GM19468 (cell line): Measurements from ENCODE around the gene EPN2.
"Not testable (repeated sequence)": the region's sequence is repeated elsewhere in the genome, so short reads cannot be mapped to it uniquely, and the experiment has no call there.

Experiments
- ATAC-seq: cut with Tn5 transposase; IDR thresholded peaks from one replicate; pipeline ENCODE4 v1.9.1; 2021; ENCODE audit warnings: mild to moderate bottlenecking, moderate library complexity, moderate number of reproducible peaks; ENCODE audit not compliant: unreplicated experiment; ENCODE audit errors: extremely low read depth

EPN2 gene

GRCh38 chr17:19338031-19338990, 101.1 kb downstream of the EPN2 start:
- no peak for ATAC-seq

- ATAC-seq: no peak
These were observed 102.2 kb downstream of the EPN2 start for GRCh38 chr17:19339341-19339815.

GRCh38 chr17:19341211-19341631, 104.1 kb downstream of the EPN2 start:
- ATAC-seq: no peak

- ATAC-seq: no peak
These were observed 104.8 kb downstream of the EPN2 start for GRCh38 chr17:19341641-19342610.

GRCh38 chr17:19342611-19343255, 105.6 kb downstream of the EPN2 start:
- ATAC-seq: no peak

GRCh38 chr17:19343256-19343630, 106.1 kb downstream of the EPN2 start:
- no peak for ATAC-seq

- ATAC-seq: no peak
These were observed 106.5 kb downstream of the EPN2 start for GRCh38 chr17:19343671-19344151.

GRCh38 chr17:19344311-19345066, 107.3 kb downstream of the EPN2 start:
- no peak for ATAC-seq

- no peak for ATAC-seq
These were observed 107.9 kb downstream of the EPN2 start for GRCh38 chr17:19345067-19345460.

- no peak for ATAC-seq
These were observed 108.6 kb downstream of the EPN2 start for GRCh38 chr17:19345486-19346350.

GRCh38 chr17:19346351-19347255, 109.4 kb downstream of the EPN2 start:
- ATAC-seq: no peak

- no peak for ATAC-seq
These were observed 110.3 kb downstream of the EPN2 start for GRCh38 chr17:19347323-19348080.

GRCh38 chr17:19348081-19348650, 111.0 kb downstream of the EPN2 start:
- ATAC-seq: no peak

- ATAC-seq: no peak
These were observed 111.6 kb downstream of the EPN2 start for GRCh38 chr17:19348806-19349205.

GRCh38 chr17:19353401-19353800, 116.2 kb downstream of the EPN2 start:
- ATAC-seq: not testable (repeated sequence)

- ATAC-seq: no peak
These were observed 117.6 kb downstream of the EPN2 start for GRCh38 chr17:19354748-19355147.
